Memory B cell (primary cell): ENCODE results near the gene OTOG.

Source experiments
- ATAC-seq: fragments of 150-1000 bp; cut with Tn5 transposase; 2 replicates; pipeline ENCODE4 v1.10.0; 2021; ENCODE audit warnings: low read depth, mild to moderate bottlenecking, moderate library complexity
- DNase-seq, 2 donors: peaks; one replicate each; pipeline ENCODE4 v3.0.0; 2022; ENCODE audit warnings: low spot score in 2 of 2
- H3K27ac Mint-ChIP-seq: one replicate; pipeline ENCODE4 v1.8.0; 2022; ENCODE audit warnings: mild to moderate bottlenecking, moderate library complexity, mixed read lengths
- H3K27me3 Mint-ChIP-seq: one replicate; pipeline ENCODE4 v1.8.0; 2022; ENCODE audit warnings: mixed read lengths
- H3K36me3 Mint-ChIP-seq: one replicate; pipeline ENCODE4 v1.8.0; 2022; ENCODE audit warnings: mild to moderate bottlenecking, mixed read lengths
- H3K4me1 Mint-ChIP-seq: one replicate; pipeline ENCODE4 v1.8.0; 2022; ENCODE audit warnings: mixed read lengths
- H3K4me3 Mint-ChIP-seq: one replicate; pipeline ENCODE4 v1.8.0; 2022; ENCODE audit warnings: mild to moderate bottlenecking, moderate library complexity, mixed read lengths
- H3K9me3 Mint-ChIP-seq: one replicate; pipeline ENCODE4 v1.8.0; 2022; ENCODE audit warnings: mixed read lengths

The OTOG gene

GRCh38 chr11:17553249-17553546 is 6.1 kb downstream of the OTOG start:
- Mint-ChIP-seq H3K4me3 (no peak overlapping the region), H3K27ac (no peak overlapping the region), H3K4me1 (no peaks in the 10 kb centered on the region), H3K36me3 (peaks cover 2% of the 10 kb centered on the region), H3K27me3 (peaks cover 17% of the 10 kb centered on the region), H3K9me3 (no peaks in the 10 kb centered on the region)
- DNase-seq (no peak), ATAC-seq (no peak)

GRCh38 chr11:17554487-17554886 is 7.4 kb downstream of the OTOG start:
- no peaks in the 10 kb centered on the region for H3K4me1 Mint-ChIP-seq
- no peak overlapping the region for H3K4me3 Mint-ChIP-seq
- peaks cover 16% of the 10 kb centered on the region for H3K27me3 Mint-ChIP-seq
- peaks cover 2% of the 10 kb centered on the region for H3K36me3 Mint-ChIP-seq
- H3K9me3 Mint-ChIP-seq = no peaks in the 10 kb centered on the region
- H3K27ac Mint-ChIP-seq = no peak overlapping the region
- ATAC-seq = no peak
- no peak for DNase-seq

GRCh38 chr11:17556999-17557398 is 9.9 kb downstream of the OTOG start:
- H3K4me3 Mint-ChIP-seq = no peak overlapping the region
- H3K9me3 Mint-ChIP-seq = no peaks in the 10 kb centered on the region
- no peak overlapping the region for H3K27ac Mint-ChIP-seq
- peaks cover 22% of the 10 kb centered on the region for H3K27me3 Mint-ChIP-seq
- no peaks in the 10 kb centered on the region for H3K4me1 Mint-ChIP-seq
- DNase-seq = no peak
- ATAC-seq = no peak
- H3K36me3 Mint-ChIP-seq = peaks cover 2% of the 10 kb centered on the region

GRCh38 chr11:17558025-17558780 is 11.1 kb downstream of the OTOG start:
- Mint-ChIP-seq H3K27ac (no peak overlapping the region), H3K9me3 (no peaks in the 10 kb centered on the region), H3K27me3 (peaks cover 17% of the 10 kb centered on the region), H3K4me1 (no peaks in the 10 kb centered on the region), H3K4me3 (no peak overlapping the region), H3K36me3 (no peaks in the 10 kb centered on the region)
- ATAC-seq (no peak), DNase-seq (no peak)

GRCh38 chr11:17558916-17559315 is 11.9 kb downstream of the OTOG start:
- H3K4me1 Mint-ChIP-seq = no peaks in the 10 kb centered on the region
- H3K9me3 Mint-ChIP-seq = no peaks in the 10 kb centered on the region
- H3K27me3 Mint-ChIP-seq = peaks cover 15% of the 10 kb centered on the region
- no peaks in the 10 kb centered on the region for H3K36me3 Mint-ChIP-seq
- H3K27ac Mint-ChIP-seq = no peak overlapping the region
- H3K4me3 Mint-ChIP-seq = no peak overlapping the region
- DNase-seq (no peak), ATAC-seq (no peak)

GRCh38 chr11:17559341-17560087 is 12.5 kb downstream of the OTOG start:
- peaks cover 15% of the 10 kb centered on the region for H3K27me3 Mint-ChIP-seq
- no peak overlapping the region for H3K4me3 Mint-ChIP-seq
- H3K27ac Mint-ChIP-seq = no peak overlapping the region
- ATAC-seq = no peak
- H3K9me3 Mint-ChIP-seq = no peaks in the 10 kb centered on the region
- no peaks in the 10 kb centered on the region for H3K36me3 Mint-ChIP-seq
- DNase-seq = no peak
- H3K4me1 Mint-ChIP-seq = no peaks in the 10 kb centered on the region

GRCh38 chr11:17560281-17561110 is 13.4 kb downstream of the OTOG start:
- DNase-seq (no peak), ATAC-seq (no peak)
- peaks cover 11% of the 10 kb centered on the region for H3K27me3 Mint-ChIP-seq
- no peak overlapping the region for H3K4me3 Mint-ChIP-seq
- H3K4me1 Mint-ChIP-seq = no peaks in the 10 kb centered on the region
- H3K27ac Mint-ChIP-seq = no peak overlapping the region
- no peaks in the 10 kb centered on the region for H3K9me3 Mint-ChIP-seq
- no peaks in the 10 kb centered on the region for H3K36me3 Mint-ChIP-seq

GRCh38 chr11:17561111-17561415 is 14.0 kb downstream of the OTOG start:
- Mint-ChIP-seq H3K27ac (no peak overlapping the region), H3K4me1 (no peaks in the 10 kb centered on the region), H3K36me3 (no peaks in the 10 kb centered on the region), H3K4me3 (no peak overlapping the region), H3K27me3 (peaks cover 11% of the 10 kb centered on the region), H3K9me3 (no peaks in the 10 kb centered on the region)
- DNase-seq (no peak), ATAC-seq (no peak)

- H3K9me3 Mint-ChIP-seq = no peaks in the 10 kb centered on the region
- H3K4me3 Mint-ChIP-seq = no peak overlapping the region
- no peak for ATAC-seq
- H3K36me3 Mint-ChIP-seq = no peaks in the 10 kb centered on the region
- DNase-seq = no peak
- H3K4me1 Mint-ChIP-seq = no peaks in the 10 kb centered on the region
- H3K27me3 Mint-ChIP-seq = peaks cover 11% of the 10 kb centered on the region
- H3K27ac Mint-ChIP-seq = no peak overlapping the region
Measured at GRCh38 chr11:17561526-17561925, 14.5 kb downstream of the OTOG start.

GRCh38 chr11:17563231-17563646 is 16.2 kb downstream of the OTOG start:
- H3K4me1 Mint-ChIP-seq = no peaks in the 10 kb centered on the region
- no peak for ATAC-seq
- H3K27ac Mint-ChIP-seq = no peak overlapping the region
- no peaks in the 10 kb centered on the region for H3K9me3 Mint-ChIP-seq
- DNase-seq = no peak
- no peaks in the 10 kb centered on the region for H3K36me3 Mint-ChIP-seq
- H3K4me3 Mint-ChIP-seq = no peak overlapping the region
- peaks cover 8% of the 10 kb centered on the region for H3K27me3 Mint-ChIP-seq

GRCh38 chr11:17563961-17564686 is 17.1 kb downstream of the OTOG start:
- ATAC-seq (no peak), DNase-seq (no peak)
- Mint-ChIP-seq H3K27me3 (peaks cover 7% of the 10 kb centered on the region), H3K9me3 (no peaks in the 10 kb centered on the region), H3K4me1 (no peaks in the 10 kb centered on the region), H3K36me3 (no peaks in the 10 kb centered on the region), H3K27ac (no peak overlapping the region), H3K4me3 (no peak overlapping the region)

- Mint-ChIP-seq H3K36me3 (no peaks in the 10 kb centered on the region), H3K27ac (no peak overlapping the region), H3K27me3 (peaks cover 5% of the 10 kb centered on the region), H3K4me1 (no peaks in the 10 kb centered on the region), H3K4me3 (no peak overlapping the region), H3K9me3 (no peaks in the 10 kb centered on the region)
- DNase-seq (no peak), ATAC-seq (no peak)
Measured at GRCh38 chr11:17564687-17565042, 17.6 kb downstream of the OTOG start.

- Mint-ChIP-seq H3K4me3 (no peak overlapping the region), H3K36me3 (no peaks in the 10 kb centered on the region), H3K9me3 (no peaks in the 10 kb centered on the region), H3K4me1 (peaks cover 6% of the 10 kb centered on the region), H3K27me3 (peaks cover 7% of the 10 kb centered on the region), H3K27ac (no peak overlapping the region)
- no peak for ATAC-seq
- no peak for DNase-seq
Measured at GRCh38 chr11:17568944-17569343, 21.9 kb downstream of the OTOG start.

- H3K4me3 Mint-ChIP-seq = no peak overlapping the region
- no peaks in the 10 kb centered on the region for H3K36me3 Mint-ChIP-seq
- H3K4me1 Mint-ChIP-seq = peaks cover 6% of the 10 kb centered on the region
- H3K9me3 Mint-ChIP-seq = no peaks in the 10 kb centered on the region
- H3K27me3 Mint-ChIP-seq = peaks cover 9% of the 10 kb centered on the region
- no peak overlapping the region for H3K27ac Mint-ChIP-seq
- no peak for DNase-seq
- no peak for ATAC-seq
Measured at GRCh38 chr11:17570034-17570433, 23.0 kb downstream of the OTOG start.
